Measurements from ENCODE around the gene ITGB1BP2. TPM values are rescaled to one million over a fixed set of nuclear protein-coding genes. Genes with fewer than 3 reads are reported as not detected.
A peak's percentile ranks its signal among the peaks of the same experiment; 100 is the strongest.

Gene ITGB1BP2
- total and polyA plus RNA-seq, 2 of the 13 experiments (the other 11 are each of a cell fraction or from before 2014, with no cell fraction given), result 0.90 to 2.2 TPM

- TF ChIP-seq, protein P1, sequence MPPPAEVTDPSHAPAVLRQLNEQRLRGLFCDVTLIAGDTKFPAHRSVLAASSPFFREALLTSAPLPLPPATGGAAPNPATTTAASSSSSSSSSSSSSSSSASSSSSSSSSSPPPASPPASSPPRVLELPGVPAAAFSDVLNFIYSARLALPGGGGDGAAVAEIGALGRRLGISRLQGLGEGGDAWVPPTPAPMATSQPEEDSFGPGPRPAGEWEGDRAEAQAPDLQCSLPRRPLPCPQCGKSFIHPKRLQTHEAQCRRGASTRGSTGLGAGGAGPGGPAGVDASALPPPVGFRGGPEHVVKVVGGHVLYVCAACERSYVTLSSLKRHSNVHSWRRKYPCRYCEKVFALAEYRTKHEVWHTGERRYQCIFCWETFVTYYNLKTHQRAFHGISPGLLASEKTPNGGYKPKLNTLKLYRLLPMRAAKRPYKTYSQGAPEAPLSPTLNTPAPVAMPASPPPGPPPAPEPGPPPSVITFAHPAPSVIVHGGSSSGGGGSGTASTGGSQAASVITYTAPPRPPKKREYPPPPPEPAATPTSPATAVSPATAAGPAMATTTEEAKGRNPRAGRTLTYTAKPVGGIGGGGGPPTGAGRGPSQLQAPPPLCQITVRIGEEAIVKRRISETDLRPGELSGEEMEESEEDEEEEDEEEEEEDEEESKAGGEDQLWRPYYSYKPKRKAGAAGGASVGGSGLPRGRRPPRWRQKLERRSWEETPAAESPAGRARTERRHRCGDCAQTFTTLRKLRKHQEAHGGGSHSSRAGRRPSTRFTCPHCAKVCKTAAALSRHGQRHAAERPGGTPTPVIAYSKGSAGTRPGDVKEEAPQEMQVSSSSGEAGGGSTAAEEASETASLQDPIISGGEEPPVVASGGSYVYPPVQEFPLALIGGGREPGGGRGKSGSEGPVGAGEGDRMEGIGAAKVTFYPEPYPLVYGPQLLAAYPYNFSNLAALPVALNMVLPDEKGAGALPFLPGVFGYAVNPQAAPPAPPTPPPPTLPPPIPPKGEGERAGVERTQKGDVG (CRISPR knock-in tag; IDR thresholded peaks at IDR 0.05; ENCODE audit: borderline replicate concordance), result no peak
- TF ChIP-seq, protein P2, sequence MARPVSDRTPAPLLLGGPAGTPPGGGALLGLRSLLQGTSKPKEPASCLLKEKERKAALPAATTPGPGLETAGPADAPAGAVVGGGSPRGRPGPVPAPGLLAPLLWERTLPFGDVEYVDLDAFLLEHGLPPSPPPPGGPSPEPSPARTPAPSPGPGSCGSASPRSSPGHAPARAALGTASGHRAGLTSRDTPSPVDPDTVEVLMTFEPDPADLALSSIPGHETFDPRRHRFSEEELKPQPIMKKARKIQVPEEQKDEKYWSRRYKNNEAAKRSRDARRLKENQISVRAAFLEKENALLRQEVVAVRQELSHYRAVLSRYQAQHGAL (CRISPR knock-in tag; IDR thresholded peaks at IDR 0.05; ENCODE audit: not compliant biosample characterization), result no peak
- TF ChIP-seq FOXO1 (CRISPR knock-in tag; IDR thresholded peaks at IDR 0.05) (no peak), PHF8 (CRISPR knock-in tag; IDR thresholded peaks at IDR 0.05) (peak; percentile 78), ZNF430 (CRISPR knock-in tag; IDR thresholded peaks at IDR 0.05) (no peak), ZNF780A (CRISPR knock-in tag; IDR thresholded peaks at IDR 0.05) (no peak), ZNF530 (CRISPR knock-in tag; IDR thresholded peaks at IDR 0.05; ENCODE audit: low read depth) (no peak), ZNF33B (CRISPR knock-in tag; IDR thresholded peaks at IDR 0.05) (0 out of 2 replicates have a peak, but pooled peaks have one; percentile 43), ZNF12 (CRISPR knock-in tag; IDR thresholded peaks at IDR 0.05) (no peak), ZNF124 (CRISPR knock-in tag; IDR thresholded peaks at IDR 0.05) (no peak), GTF2F1 (IDR thresholded peaks at IDR 0.05; ENCODE audit: low read length) (no peak), EZH2 (conservative IDR thresholded peaks at IDR 0.05; ENCODE audit: low read depth, low read length) (no peak), NFYC (CRISPR knock-in tag; IDR thresholded peaks at IDR 0.05) (peak; percentile 87), KLF13 (CRISPR knock-in tag; IDR thresholded peaks at IDR 0.05) (no peak), NFYB (CRISPR knock-in tag; IDR thresholded peaks at IDR 0.05) (peak; percentile 86), RBFOX2 (IDR thresholded peaks at IDR 0.05; ENCODE audit: low read depth, low read length) (peak; percentile 78), GFI1 (CRISPR knock-in tag; IDR thresholded peaks at IDR 0.05; ENCODE audit: borderline replicate concordance) (no peak), KDM5A (IDR thresholded peaks at IDR 0.05; ENCODE audit: borderline replicate concordance, low read length) (no peak; the same call in 1 of the 2 replicates), MXD4 (CRISPR knock-in tag; IDR thresholded peaks at IDR 0.05) (no peak), TP53 (CRISPR knock-in tag; conservative IDR thresholded peaks at IDR 0.05) (no peak), ZNF235 (CRISPR knock-in tag; IDR thresholded peaks at IDR 0.05; ENCODE audit: borderline replicate concordance) (no peak), ZNF605 (CRISPR knock-in tag; IDR thresholded peaks at IDR 0.05) (peak; percentile 52; the same call in 1 of the 2 replicates), ZNF30 (CRISPR knock-in tag; IDR thresholded peaks at IDR 0.05) (no peak), RXRA (CRISPR knock-in tag; IDR thresholded peaks at IDR 0.05) (no peak), PREB (CRISPR knock-in tag; IDR thresholded peaks at IDR 0.05) (no peak), PITX1 (CRISPR knock-in tag; IDR thresholded peaks at IDR 0.05) (no peak), STAG1 (CRISPR knock-in tag; IDR thresholded peaks at IDR 0.05) (0 out of 2 replicates have a peak, but pooled peaks have one; percentile 4), ZNF17 (CRISPR knock-in tag; IDR thresholded peaks at IDR 0.05) (no peak)
These were observed 18.0 kb upstream of the ITGB1BP2 start, which contains the start of gene NONO (continued) for GRCh38 chrX:71283403-71284143.
